ENCODE data around the gene SHB. TPM values are rescaled to one million over a fixed set of nuclear protein-coding genes. Genes with fewer than 3 reads are reported as not detected.

The SHB gene
- total and polyA plus RNA-seq, 2 of the 13 experiments (the other 11 are each of a cell fraction or from before 2014, with no cell fraction given) = 19.4 to 20.7 TPM

GRCh38 chr9:37949576-37949975, 119.5 kb downstream of the SHB start:
- Histone ChIP-seq H3K27ac (ENCODE audit: extremely low read length, insufficient read depth, low read length) (no peak overlapping the region), H3K79me2 (ENCODE audit: insufficient read depth, low read length) (no peaks in the 10 kb centered on the region), H3K4me3 (replicated peaks in 1 of 3; ENCODE audit: insufficient read depth in 1 of 3, low read depth in 2 of 3, low read length in 3 of 3) (no peak overlapping the region), H3K4me2 (ENCODE audit: low read depth, low read length) (no peak overlapping the region), H2AFZ (ENCODE audit: low read length) (no peak overlapping the region), H3K9ac (ENCODE audit: insufficient read depth, low read depth, low read length) (no peak overlapping the region), H3K27me3 (ENCODE audit: control insufficient read depth in 1 of 2, insufficient read depth in 2 of 2, low read length in 2 of 2) (no peaks in the 10 kb centered on the region), H4K20me1 (ENCODE audit: insufficient read depth, low read length) (peaks cover 25% of the 10 kb centered on the region; the same call in 1 of the 2 replicates), H3K36me3 (replicated peaks in 1 of 2; ENCODE audit: control insufficient read depth in 1 of 2, insufficient read depth in 2 of 2, low read length in 2 of 2) (peaks cover 62 to 97% of the 10 kb centered on the region in 2 experiments), H3K9me3 (ENCODE audit: low read length) (no peaks in the 10 kb centered on the region), H3K4me1 (ENCODE audit: insufficient read depth, low read length) (peaks cover 30% of the 10 kb centered on the region)
- ChIA-PET POLR2A (no interaction called here), CTCF (ENCODE audit: low intra/inter-chr PET ratio, low total read pairs) (no interaction called here)
- in situ Hi-C loops (cut with HindIII; ENCODE audit: extremely low pct_ligation_motif_present, low pct_unique_long_range_greater_than_20kb) = no loop called here
- WGBS (ENCODE audit: low lambda C conversion rate) = 96% methylated on average over 7 of the region's 8 CpGs
- TF ChIP-seq RBM22 (optimal IDR thresholded peaks at IDR 0.05; ENCODE audit: low read length) = peak; percentile 94
- TF ChIP-seq CC2D1A (CRISPR knock-in tag; IDR thresholded peaks at IDR 0.05) = no peak
- TF ChIP-seq TIGD3 (CRISPR knock-in tag; IDR thresholded peaks at IDR 0.05; ENCODE audit: borderline replicate concordance) = no peak
- TF ChIP-seq AGO2 (optimal IDR thresholded peaks at IDR 0.05; ENCODE audit: low read depth, low read length) = peak; percentile 40
- no peak for TF ChIP-seq PRDM4 (CRISPR knock-in tag; IDR thresholded peaks at IDR 0.05; ENCODE audit: borderline replicate concordance)
- TF ChIP-seq ZXDC (CRISPR knock-in tag; IDR thresholded peaks at IDR 0.05) = no peak
- TF ChIP-seq ATAD3A (CRISPR knock-in tag; IDR thresholded peaks at IDR 0.05) = no peak
- TF ChIP-seq RAD51 (IDR thresholded peaks at IDR 0.05; ENCODE audit: borderline replicate concordance) = no peak
- no peak for TF ChIP-seq ZC3H4 (CRISPR knock-in tag; IDR thresholded peaks at IDR 0.05; ENCODE audit: borderline replicate concordance)
- no peak for TF ChIP-seq PHB2 (IDR thresholded peaks at IDR 0.05; ENCODE audit: partially characterized antibody)
- intact Hi-C loops (cut with micrococcal nuclease; ENCODE audit: unreplicated experiment) = no loop called here
- no TSS peak for BruUV-seq (replicated peaks)
- no peak for FAIRE-seq
- ATAC-seq = no peak
- no peak for DNase-seq (ENCODE audit: low spot score)

All from HepG2 (cell line).